GM19099 (cell line): Measurements from ENCODE around the gene ARHGAP10.

ENCODE experiments used
- POLR2A ChIP-seq: IDR thresholded peaks from 3 replicates; pipeline ENCODE4 v1.6.1; 2011; ENCODE audit warnings: low read depth; ENCODE audit not compliant: insufficient read length; ENCODE audit errors: extremely low read depth

The ARHGAP10 gene

DNA sequence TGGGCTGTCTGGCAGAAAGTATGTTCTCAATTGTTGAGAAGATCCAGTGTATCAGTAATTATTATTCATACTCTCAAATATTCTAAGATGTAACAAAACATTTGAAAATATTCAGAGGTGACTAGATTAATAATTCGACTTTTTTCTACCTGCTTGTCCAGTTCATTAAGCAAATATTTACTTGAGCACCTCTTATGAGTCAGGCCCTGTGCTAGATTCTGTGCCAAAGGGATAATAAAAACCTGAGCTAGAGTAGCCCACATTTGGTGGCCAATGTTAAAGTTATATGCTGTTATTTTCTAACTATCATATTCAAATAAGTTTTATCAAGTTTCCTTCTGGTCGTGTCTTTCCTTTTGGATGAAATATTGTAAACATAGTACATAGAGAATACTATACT lies 58.5 kb downstream of the ARHGAP10 start:
- no peak for TF ChIP-seq POLR2A

DNA sequence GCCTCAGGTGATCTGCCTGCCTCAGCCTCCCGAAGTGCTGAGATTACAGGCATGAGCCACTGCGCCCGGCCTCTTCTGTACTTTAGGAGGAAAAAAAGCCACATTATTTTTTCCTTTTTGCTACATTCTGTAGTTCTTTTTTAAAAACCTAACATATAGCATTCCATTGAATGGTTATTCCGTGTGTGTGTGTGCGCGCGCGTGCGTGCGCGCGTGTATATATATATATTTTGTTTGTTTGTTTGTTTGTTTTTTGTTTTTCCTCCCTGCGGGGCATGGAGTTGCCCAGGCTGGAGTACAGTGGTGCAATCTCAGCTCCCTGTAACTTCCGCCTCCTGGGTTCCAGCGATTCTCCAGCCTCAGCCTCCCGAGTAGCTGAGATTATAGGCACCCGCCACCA lies 59.5 kb downstream of the ARHGAP10 start:
- no peak for TF ChIP-seq POLR2A

DNA sequence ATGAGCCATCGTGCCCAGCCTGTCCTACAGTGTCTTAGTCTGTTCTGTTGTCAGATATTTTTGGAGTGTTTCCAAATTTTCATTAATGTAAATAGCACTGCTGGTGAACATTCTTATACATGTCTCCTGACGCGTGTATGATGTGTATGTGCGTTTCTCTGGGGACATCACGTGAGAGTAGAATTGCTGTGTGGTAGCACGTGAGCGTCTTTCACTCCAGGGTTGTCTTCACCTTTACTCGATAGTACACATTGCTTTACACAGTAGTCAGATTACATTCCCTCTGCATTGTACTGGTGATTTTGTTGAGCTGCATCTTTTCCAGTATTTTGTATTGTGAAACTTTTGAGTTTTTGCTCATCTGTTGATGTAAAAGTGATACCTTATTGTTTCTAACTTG lies 60.0 kb downstream of the ARHGAP10 start:
- no peak for TF ChIP-seq POLR2A

DNA sequence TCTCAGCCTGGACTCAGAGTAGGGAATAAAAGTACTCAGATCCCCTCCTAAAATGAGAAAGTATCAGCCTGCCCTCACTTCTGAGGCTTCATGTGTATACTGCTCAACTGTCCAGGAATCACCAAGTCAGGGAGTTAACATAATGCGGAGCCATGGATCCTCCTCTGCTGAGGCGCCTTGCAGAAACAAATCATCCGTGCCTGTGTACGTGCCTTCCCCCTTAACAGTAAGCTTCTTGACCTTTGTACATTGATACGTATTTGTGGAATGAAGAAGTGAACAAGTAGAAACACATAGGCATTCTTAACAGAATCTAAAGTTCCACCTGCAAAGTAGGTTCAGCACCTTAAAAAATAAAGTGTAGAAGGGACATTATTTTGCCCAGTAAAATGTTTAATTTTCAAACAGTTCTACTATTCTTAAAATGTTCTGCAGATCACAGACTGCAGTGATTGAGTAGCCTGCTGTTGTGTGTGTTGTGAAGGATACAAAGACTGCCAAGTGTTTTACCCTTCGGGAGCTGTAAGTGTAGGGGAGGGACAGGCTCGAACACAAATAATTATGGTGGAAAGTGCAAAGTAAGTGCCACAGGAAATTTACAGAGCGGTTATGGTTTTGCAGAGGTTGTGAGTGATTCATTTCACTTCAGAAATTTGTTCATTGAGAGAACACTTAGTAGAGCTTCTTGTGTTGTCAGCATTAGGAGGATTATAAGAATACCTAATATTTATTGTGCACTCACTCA lies 61.9 kb downstream of the ARHGAP10 start:
- TF ChIP-seq POLR2A = no peak

DNA sequence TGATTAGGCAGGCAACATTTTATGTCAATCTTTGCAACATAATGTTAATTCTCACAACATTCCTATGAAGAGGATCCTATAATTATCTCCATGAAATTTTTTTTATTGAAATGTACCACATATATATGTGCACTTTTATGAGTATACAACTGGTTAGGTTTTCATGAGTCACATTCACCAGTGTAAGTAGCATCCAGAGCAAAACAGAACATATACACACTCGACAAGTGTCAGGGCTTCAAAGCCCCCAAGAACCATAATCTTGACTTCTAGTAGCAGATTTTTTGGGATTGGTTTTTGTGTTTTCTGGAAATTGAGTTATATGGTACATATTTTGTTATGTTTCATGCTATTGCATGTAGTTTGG lies 62.4 kb downstream of the ARHGAP10 start:
- TF ChIP-seq POLR2A = no peak

DNA sequence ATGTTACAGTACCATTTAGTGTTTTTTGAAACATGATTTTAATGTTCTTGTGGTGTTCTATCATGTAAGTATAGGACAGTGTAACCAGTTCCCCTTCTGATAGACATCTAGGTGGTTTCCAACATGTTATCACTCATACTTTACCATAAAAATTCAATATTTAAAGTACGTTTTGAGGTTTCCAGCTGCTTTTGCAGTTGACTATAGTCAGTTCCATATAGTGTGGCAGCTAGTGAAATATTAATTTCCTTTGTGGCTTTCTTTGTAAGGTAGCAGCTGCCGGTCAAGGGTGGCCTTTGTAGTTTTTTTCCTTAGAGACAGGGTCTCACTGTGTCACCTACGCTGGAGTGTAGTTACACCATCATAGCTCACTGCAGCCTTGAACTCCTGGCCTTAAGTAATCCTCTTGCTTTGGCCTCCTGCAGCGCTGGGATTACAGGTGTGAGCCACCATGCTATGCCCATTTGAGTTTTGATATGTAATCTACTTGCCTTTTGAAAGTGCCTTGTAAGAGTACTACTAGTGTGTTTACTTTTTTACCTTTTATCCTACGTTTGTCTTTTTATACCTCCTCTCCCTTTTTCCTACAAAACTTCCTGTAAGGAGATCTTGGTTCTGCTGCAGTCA lies 63.0 kb downstream of the ARHGAP10 start:
- TF ChIP-seq POLR2A = no peak

DNA sequence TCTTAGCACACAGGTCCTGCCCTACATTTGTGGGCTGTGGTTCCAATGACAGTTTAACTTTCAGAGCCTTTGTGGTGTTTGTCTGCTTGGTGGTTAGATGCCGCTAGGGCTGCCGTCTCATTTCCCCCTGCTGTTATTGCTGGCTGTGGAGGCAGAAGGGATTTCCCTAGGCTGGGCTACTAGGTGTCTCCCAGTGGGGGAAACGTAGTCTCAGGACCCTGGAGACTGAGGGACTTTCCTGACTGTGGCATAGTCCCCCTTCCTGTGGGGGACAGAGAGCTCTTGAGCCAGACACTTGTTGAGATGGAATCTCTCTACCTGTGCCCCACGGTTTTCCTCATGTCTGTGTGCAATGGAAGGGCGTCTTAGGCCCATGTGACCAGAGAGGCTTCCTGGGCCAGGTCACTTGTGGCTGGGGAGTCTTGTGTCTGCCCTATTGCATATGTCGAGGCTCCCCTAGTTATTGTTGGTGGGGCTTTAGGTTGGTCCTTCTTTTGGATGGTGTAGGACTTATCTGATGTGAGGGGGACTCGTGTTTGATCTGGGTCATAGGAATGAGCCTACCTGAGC lies 68.2 kb downstream of the ARHGAP10 start:
- TF ChIP-seq POLR2A = no peak

DNA sequence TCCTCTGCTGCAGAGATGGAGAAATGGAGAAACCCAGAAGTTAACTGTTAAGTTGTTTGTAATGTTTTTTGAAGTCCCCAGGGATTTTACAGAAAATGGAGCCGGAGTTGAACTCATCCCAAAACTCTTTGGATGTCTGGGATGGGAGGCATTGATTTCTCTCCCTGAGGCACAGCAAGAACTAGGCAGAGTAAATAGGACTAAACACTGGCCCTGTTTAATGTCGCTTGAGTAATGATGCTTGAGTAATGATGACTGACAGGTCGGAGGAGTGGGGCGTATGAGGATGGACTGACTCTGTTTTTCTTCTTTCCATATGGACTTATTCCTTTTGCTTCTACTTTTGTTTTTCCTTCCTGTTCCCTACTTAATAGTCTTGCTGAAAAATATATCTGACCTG lies 69.9 kb downstream of the ARHGAP10 start:
- TF ChIP-seq POLR2A = no peak

DNA sequence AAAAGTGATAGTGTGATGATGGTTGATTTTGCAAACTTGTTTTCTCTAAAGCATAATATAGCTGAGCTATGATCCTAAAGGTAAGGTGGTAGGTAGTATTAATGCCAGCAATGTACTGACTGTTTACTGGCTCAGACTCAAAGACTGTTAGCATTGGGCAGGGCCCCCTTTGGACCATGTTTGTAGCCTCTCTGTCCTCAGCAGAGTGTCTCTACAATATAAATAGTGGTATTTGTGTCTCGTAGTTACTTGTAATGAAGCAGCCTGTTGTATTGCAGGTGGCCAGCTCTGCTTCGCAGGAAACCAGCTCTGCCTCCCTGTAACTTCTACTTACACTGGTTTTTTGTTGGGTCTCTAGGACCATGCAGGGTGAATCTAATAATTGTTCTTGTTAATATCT lies 70.5 kb downstream of the ARHGAP10 start:
- TF ChIP-seq POLR2A = no peak

DNA sequence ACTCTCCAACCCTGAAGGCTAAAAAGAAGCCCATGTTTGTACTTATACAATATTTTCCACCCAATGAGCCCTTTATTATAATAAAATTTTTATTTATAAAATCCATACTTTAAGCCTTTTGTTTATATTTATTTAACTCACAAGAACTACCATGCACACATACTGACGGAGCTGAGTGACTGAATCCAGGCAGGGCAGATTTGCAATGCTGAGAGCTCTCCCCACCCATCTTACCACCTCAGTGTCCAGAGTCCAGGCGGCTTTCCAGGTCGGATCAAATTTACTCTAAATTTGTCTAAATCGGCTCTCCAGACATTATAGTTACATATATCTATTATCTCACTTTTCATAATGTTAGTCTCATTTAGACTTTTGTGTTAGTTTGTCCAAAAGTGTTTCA lies 74.1 kb downstream of the ARHGAP10 start:
- TF ChIP-seq POLR2A = no peak

DNA sequence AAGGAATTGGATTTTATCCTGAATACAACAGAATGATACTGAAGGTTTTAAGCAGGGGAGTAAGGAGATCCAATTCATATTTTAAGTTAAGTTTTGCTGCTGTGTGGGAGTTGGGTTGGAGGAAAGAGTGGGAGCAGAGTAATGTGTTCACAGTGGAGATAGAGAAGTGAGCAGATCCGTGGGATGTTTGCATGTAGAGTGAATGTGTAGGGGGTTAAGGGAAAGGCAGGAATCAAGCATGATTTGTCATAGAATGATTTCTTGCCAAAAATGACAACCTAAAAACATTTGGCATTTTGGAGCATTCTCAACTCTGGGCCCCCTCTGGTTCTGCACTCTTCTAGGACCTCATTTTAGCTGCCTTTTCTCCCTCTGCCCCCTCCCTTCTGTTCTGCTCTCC lies 76.6 kb downstream of the ARHGAP10 start:
- no peak for TF ChIP-seq POLR2A

DNA sequence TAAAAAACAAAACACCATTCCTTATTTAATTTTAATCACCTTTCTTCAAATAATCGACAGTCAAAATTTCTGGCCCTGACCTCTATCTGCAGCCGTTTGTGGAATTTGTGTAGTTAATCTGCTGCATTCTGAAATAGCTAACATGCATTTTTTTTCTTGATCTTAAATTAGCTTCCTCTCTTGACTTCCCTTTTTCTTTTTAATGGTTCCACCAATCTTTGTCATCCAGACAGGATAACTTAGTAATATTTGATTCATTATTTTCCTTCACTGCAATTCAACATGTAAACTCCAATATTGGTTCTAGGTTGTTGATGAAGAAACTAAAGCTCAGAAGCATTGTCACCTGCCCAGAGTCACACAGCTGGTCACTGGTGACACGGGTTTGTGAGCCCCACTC lies 77.3 kb downstream of the ARHGAP10 start:
- no peak for TF ChIP-seq POLR2A

DNA sequence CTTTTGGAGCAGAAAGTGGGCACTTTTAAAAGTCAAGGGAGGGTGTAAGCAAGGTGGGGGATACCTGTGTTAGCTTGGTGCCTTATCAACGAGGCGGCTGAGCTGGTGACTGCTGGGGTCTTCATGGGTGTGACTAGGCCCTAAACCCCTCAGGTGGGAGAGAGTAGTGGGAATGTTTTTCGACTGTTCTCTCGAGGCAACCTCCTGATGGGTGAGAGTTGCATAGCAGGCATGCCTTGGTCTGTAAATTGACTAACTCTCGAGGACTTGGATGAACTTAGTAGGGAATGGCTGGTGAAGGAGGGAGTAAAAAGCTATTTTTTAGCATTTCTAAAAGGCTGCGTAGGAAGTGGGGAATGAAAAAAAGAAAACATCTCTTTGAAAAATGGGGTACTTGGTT lies 80.0 kb downstream of the ARHGAP10 start:
- no peak for TF ChIP-seq POLR2A

DNA sequence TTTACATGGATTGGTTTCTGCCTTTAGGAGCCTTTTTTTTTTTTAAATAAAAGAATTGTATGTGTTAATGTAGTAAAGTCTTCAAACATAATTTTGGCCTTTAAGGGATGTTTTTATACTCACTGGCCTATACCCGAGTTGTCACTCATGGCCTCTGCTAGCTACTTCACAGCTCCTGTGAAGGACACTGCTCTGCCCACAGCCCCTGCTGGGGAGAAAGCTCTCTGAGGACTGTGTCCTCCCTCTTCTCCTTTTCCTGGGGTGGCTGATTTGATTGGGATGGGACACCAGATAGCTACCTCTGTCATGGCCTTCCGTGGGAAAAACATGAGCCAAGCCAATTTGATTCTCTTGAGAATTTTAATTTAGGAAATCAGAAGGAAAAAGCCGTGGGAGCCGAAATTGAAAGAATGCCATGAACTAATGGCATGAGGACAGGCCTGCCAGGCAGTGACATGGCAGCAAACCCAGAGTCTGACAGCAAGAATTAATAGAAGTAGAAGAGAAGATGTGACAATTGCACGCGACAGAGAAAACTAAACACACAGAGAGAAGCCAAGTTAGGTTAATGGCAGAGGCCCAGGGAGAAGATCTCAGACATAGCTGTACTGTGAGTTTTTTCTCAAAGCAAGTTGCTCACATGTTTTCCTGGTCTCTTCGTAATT lies 81.4 kb downstream of the ARHGAP10 start:
- no peak for TF ChIP-seq POLR2A

DNA sequence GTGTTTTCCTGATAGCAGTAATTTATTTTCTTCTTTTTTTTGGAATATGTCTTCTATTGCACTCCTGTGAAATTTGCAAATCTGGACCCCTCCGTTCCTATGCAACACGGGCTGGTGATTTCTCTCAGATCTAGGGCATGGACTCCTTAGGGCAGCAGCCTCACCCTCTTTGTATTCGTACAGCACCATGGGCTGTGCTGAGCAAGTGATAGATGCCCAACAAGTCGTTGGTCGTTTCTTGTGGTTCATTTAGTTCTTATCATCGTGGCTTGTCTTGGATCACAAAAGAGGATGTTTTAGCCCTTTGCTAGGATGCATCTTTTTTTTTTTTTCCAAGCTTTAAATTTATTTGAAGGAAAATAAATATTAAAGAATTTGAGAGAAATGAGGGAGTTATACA lies 82.1 kb downstream of the ARHGAP10 start:
- no peak for TF ChIP-seq POLR2A

DNA sequence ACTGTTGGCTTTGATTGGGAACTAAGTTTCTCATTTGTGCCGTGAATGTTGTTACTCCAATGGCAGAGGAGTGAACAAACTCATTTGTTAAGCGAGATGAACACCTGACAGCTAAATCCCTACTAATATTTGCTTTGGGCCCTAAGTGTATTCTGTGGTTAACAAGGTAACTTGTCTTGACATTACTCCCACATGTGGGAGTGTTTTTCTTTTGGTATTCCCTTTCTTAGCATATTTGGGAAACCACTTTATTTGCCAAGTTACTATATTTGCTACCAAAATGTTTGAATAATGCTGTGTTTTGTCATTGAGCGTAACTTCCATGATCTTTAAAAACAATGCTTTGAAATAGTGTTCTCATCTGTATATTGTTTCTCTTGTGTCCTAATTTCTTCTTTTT lies 82.5 kb downstream of the ARHGAP10 start:
- TF ChIP-seq POLR2A = no peak
